HG03025 (cell line): ENCODE data around the gene NDE1.

Experiments used
- ATAC-seq: cut with Tn5 transposase; IDR thresholded peaks from one replicate; pipeline ENCODE4 v1.9.1; 2021; ENCODE audit warnings: mild to moderate bottlenecking, moderate library complexity; ENCODE audit not compliant: unreplicated experiment, low FRiP score

NDE1 gene

GRCh38 chr16:15759070-15759469, 109.0 kb downstream of the NDE1 start:
- ATAC-seq, result no peak

- ATAC-seq, result no peak
These were observed 110.1 kb downstream of the NDE1 start for GRCh38 chr16:15760129-15760528.

- no peak for ATAC-seq
These were observed 114.1 kb downstream of the NDE1 start for GRCh38 chr16:15764112-15764511.

- ATAC-seq, result no peak
These were observed 115.1 kb downstream of the NDE1 start for GRCh38 chr16:15765116-15765515.

GRCh38 chr16:15765880-15766279, 115.8 kb downstream of the NDE1 start:
- ATAC-seq, result peak; percentile 66

- no peak for ATAC-seq
These were observed 116.9 kb downstream of the NDE1 start for GRCh38 chr16:15766918-15767317.

GRCh38 chr16:15768201-15768600, 118.2 kb downstream of the NDE1 start:
- no peak for ATAC-seq

GRCh38 chr16:15769239-15769638, 119.2 kb downstream of the NDE1 start:
- ATAC-seq, result no peak

GRCh38 chr16:15770107-15770506, 120.1 kb downstream of the NDE1 start:
- no peak for ATAC-seq

- ATAC-seq, result no peak
These were observed 120.5 kb downstream of the NDE1 start for GRCh38 chr16:15770512-15770911.

GRCh38 chr16:15771694-15772093, 121.6 kb downstream of the NDE1 start:
- no peak for ATAC-seq

- no peak for ATAC-seq
These were observed 122.7 kb downstream of the NDE1 start for GRCh38 chr16:15772579-15773293.

GRCh38 chr16:15773968-15774367, 123.9 kb downstream of the NDE1 start:
- ATAC-seq, result no peak

- ATAC-seq, result no peak
These were observed 125.2 kb downstream of the NDE1 start for GRCh38 chr16:15775209-15775608.

GRCh38 chr16:15775663-15776304, 125.7 kb downstream of the NDE1 start:
- no peak for ATAC-seq
